H1 (cell line): ENCODE results near the gene FXYD7. TPM values are rescaled to one million over a fixed set of nuclear protein-coding genes. Genes with fewer than 3 reads are reported as not detected.

Source experiments
- CTCF ChIA-PET: fragments of 300-600 bp; sonication (Branson Sonifier 250); formaldehyde crosslinking; loops from one replicate; lab custom pipeline; 2021; ENCODE audit not compliant: partially characterized antibody; lab: Charles Lee
- POLR2A ChIA-PET: fragments of 300-600 bp; sonication (Branson Sonifier 250); formaldehyde crosslinking; loops from one replicate; lab custom pipeline; 2021; ENCODE audit warnings: inconsistent platforms; ENCODE audit not compliant: partially characterized antibody; lab: Charles Lee
- DNase-seq, 2 experiments: peaks; one replicate each; pipeline versions ENCODE4 v3.0.0 to v3.0.0-alpha.2; 2010 to 2022; ENCODE audit warnings: low spot score in 2 of 2, low read depth in 1 of 2, mixed read lengths in 1 of 2
- FAIRE-seq: peaks from 2 replicates; lab custom pipeline; 2011; peaks lifted over from hg19 to GRCh38; lab: Jason Lieb, UNC
- H2AFZ ChIP-seq: 2 replicates; pipeline ENCODE4 v1.8.1; 2012; ENCODE audit warnings: low read length, inconsistent platforms
- H2AK5ac ChIP-seq: 2 replicates; pipeline ENCODE4 v1.6.1; 2013; ENCODE audit warnings: low read depth, low read length
- H2BK120ac ChIP-seq: replicated peaks from 2 replicates; pipeline ENCODE3; 2013; ENCODE audit warnings: low read depth, low read length, inconsistent platforms
- H2BK12ac ChIP-seq: 2 replicates; pipeline ENCODE4 v1.6.1; 2013; ENCODE audit warnings: low read depth, low read length
- H2BK15ac ChIP-seq: 2 replicates; pipeline ENCODE4 v1.6.1; 2013; ENCODE audit warnings: low read length
- H2BK20ac ChIP-seq: 2 replicates; pipeline ENCODE4 v1.6.1; 2013; ENCODE audit warnings: low read length
- H2BK5ac ChIP-seq: 2 replicates; pipeline ENCODE4 v1.6.1; 2013; ENCODE audit warnings: low read depth, low read length
- H3K14ac ChIP-seq: 2 replicates; pipeline ENCODE4 v1.6.1; 2013; ENCODE audit warnings: inconsistent platforms; ENCODE audit not compliant: insufficient read length
- H3K18ac ChIP-seq: 2 replicates; pipeline ENCODE4 v1.6.1; 2013; ENCODE audit warnings: low read length; ENCODE audit errors: extremely low read depth
- H3K23ac ChIP-seq: 2 replicates; pipeline ENCODE4 v1.6.1; 2013; ENCODE audit warnings: inconsistent platforms; ENCODE audit not compliant: insufficient read length
- H3K23me2 ChIP-seq: 2 replicates; pipeline ENCODE4 v1.6.1; 2013; ENCODE audit warnings: low read depth, low read length
- H3K27ac ChIP-seq: 2 replicates; pipeline ENCODE4 v1.6.1; 2011; ENCODE audit warnings: low read depth, low read length, inconsistent platforms
- H3K27me3 ChIP-seq, 4 experiments: replicated peaks in 1 of 4; 1 replicate in 1 of 4; 2 replicates in 3 of 4; pipeline versions ENCODE4 v1.6.1 to v1.8.1; 2011 to 2013; ENCODE audit warnings: low read length in 3 of 4, mild to moderate bottlenecking in 3 of 4, inconsistent platforms in 2 of 4, mixed read lengths in 2 of 4, moderate library complexity in 1 of 4; ENCODE audit not compliant: control insufficient read depth in 3 of 4, insufficient read depth in 3 of 4; ENCODE audit errors: extremely low read depth in 1 of 4
- H3K36me3 ChIP-seq, 4 experiments: 2 replicates each; pipeline versions ENCODE4 v1.6.1 to v1.8.1; 2011 to 2013; ENCODE audit warnings: mild to moderate bottlenecking in 4 of 4, low read length in 3 of 4, moderate library complexity in 2 of 4, control low read depth in 1 of 4, inconsistent platforms in 1 of 4; ENCODE audit not compliant: insufficient read depth in 4 of 4, control insufficient read depth in 2 of 4
- H3K4ac ChIP-seq: replicated peaks from 2 replicates; pipeline ENCODE3; 2013; ENCODE audit warnings: low read length, low read depth, mixed read lengths, inconsistent platforms; ENCODE audit not compliant: insufficient read length
- H3K4me1 ChIP-seq, 4 experiments: replicated peaks in 1 of 4; 1 replicate in 1 of 4; 2 replicates in 3 of 4; pipeline versions ENCODE4 v1.6.1 to v1.8.1; 2011 to 2013; ENCODE audit warnings: low read length in 3 of 4, inconsistent platforms in 2 of 4, mixed read lengths in 1 of 4; ENCODE audit not compliant: insufficient read depth in 4 of 4, control insufficient read depth in 3 of 4
- H3K4me2 ChIP-seq, 2 experiments: 2 replicates each; pipeline versions ENCODE4 v1.6.1 to v1.8.1; 2011 to 2013; ENCODE audit warnings: low read depth in 2 of 2, low read length in 2 of 2, control low read depth in 1 of 2, inconsistent platforms in 1 of 2, mild to moderate bottlenecking in 1 of 2; ENCODE audit not compliant: insufficient read depth in 1 of 2
- H3K4me3 ChIP-seq, 4 experiments: fragments of 200-600, 300-600 bp in 1 of 4; sonication (generic), shearing (Covaris generic), sonication (Bioruptor Twin) in 1 of 4; 2 replicates each; pipeline versions ENCODE4 v1.5.1 to v1.8.1; 2011 to 2016; ENCODE audit warnings: low read length in 4 of 4, low read depth in 3 of 4, control low read depth in 2 of 4, inconsistent platforms in 2 of 4, mild to moderate bottlenecking in 2 of 4, mixed read lengths in 1 of 4, moderate library complexity in 1 of 4; ENCODE audit not compliant: insufficient read depth in 2 of 4; ENCODE audit errors: extremely low read depth in 1 of 4
- H3K56ac ChIP-seq: replicated peaks from 2 replicates; pipeline ENCODE3; 2013; ENCODE audit warnings: low read depth, mild to moderate bottlenecking, mixed read lengths, low read length, inconsistent platforms; ENCODE audit not compliant: insufficient read length
- H3K79me1 ChIP-seq: 2 replicates; pipeline ENCODE4 v1.6.1; 2013; ENCODE audit warnings: low read depth, low read length, control low read depth
- H3K79me2 ChIP-seq, 2 experiments: 2 replicates each; pipeline versions ENCODE4 v1.6.1 to v1.8.1; 2012 to 2013; ENCODE audit warnings: low read length in 2 of 2, mild to moderate bottlenecking in 2 of 2, inconsistent platforms in 1 of 2; ENCODE audit not compliant: insufficient read depth in 2 of 2, control insufficient read depth in 1 of 2
- H3K9ac ChIP-seq, 4 experiments: replicated peaks in 1 of 4; 1 replicate in 1 of 4; 2 replicates in 3 of 4; pipeline versions ENCODE4 v1.6.1 to v1.8.1; 2011 to 2013; ENCODE audit warnings: low read depth in 3 of 4, low read length in 3 of 4, control low read depth in 2 of 4, mild to moderate bottlenecking in 2 of 4, moderate library complexity in 2 of 4, inconsistent platforms in 1 of 4; ENCODE audit errors: extremely low read depth in 1 of 4
- H3K9me3 ChIP-seq, 2 experiments: 2 replicates each; pipeline versions ENCODE4 v1.6.1 to v1.8.1; 2012 to 2013; ENCODE audit warnings: mild to moderate bottlenecking in 2 of 2, moderate library complexity in 2 of 2, control low read depth in 1 of 2, inconsistent platforms in 1 of 2, low read depth in 1 of 2, low read length in 1 of 2, mixed read lengths in 1 of 2; ENCODE audit not compliant: insufficient read depth in 2 of 2
- H4K20me1 ChIP-seq, 2 experiments: replicated peaks in 1 of 2; 2 replicates each; pipeline versions ENCODE3 to v1.8.1; 2011 to 2013; ENCODE audit warnings: inconsistent platforms in 2 of 2, low read length in 2 of 2, mild to moderate bottlenecking in 1 of 2; ENCODE audit not compliant: insufficient read depth in 2 of 2, control insufficient read depth in 1 of 2
- H4K5ac ChIP-seq: 2 replicates; pipeline ENCODE4 v1.6.1; 2013; ENCODE audit warnings: low read length, low read depth, mixed read lengths, inconsistent platforms; ENCODE audit not compliant: insufficient read length
- H4K8ac ChIP-seq: 2 replicates; pipeline ENCODE4 v1.8.0; 2013; ENCODE audit warnings: mild to moderate bottlenecking, moderate library complexity, low read length, inconsistent platforms; ENCODE audit not compliant: insufficient read depth; ENCODE audit errors: extremely low read depth
- H4K91ac ChIP-seq: replicated peaks from 2 replicates; pipeline ENCODE3; 2013; ENCODE audit warnings: low read length, mixed read lengths, inconsistent platforms; ENCODE audit not compliant: insufficient read length
- BCL11A ChIP-seq, 2 experiments: IDR thresholded peaks; one replicate each; pipeline ENCODE4 v1.6.1; 2011; ENCODE audit warnings: low read depth in 2 of 2, low read length in 2 of 2, mild to moderate bottlenecking in 2 of 2
- CTBP2 ChIP-seq: IDR thresholded peaks from 2 replicates; pipeline ENCODE4 v1.7.0; 2011; ENCODE audit warnings: borderline replicate concordance, mild to moderate bottlenecking, moderate library complexity, mixed read lengths, low read length; ENCODE audit not compliant: insufficient read depth, insufficient read length
- HDAC6 ChIP-seq: IDR thresholded peaks from one replicate; pipeline ENCODE4 v1.7.1; 2012; ENCODE audit warnings: low read depth, mild to moderate bottlenecking, inconsistent platforms, low read length, moderate library complexity
- POLR2A ChIP-seq, 2 experiments: IDR thresholded peaks; 1 replicate in 1 of 2; 2 replicates in 1 of 2; pipeline ENCODE4 v1.6.1; 2011; ENCODE audit warnings: low read depth in 2 of 2, low read length in 2 of 2, mild to moderate bottlenecking in 2 of 2; ENCODE audit errors: control extremely low read depth in 1 of 2
- SAP30 ChIP-seq: fragments of 300-600 bp; sonication (generic); IDR thresholded peaks from 2 replicates; pipeline ENCODE4 v1.7.1; 2012; ENCODE audit warnings: low read length, moderate library complexity, mild to moderate bottlenecking, inconsistent platforms; ENCODE audit not compliant: insufficient read depth, insufficient replicate concordance
- SIN3A ChIP-seq, 2 experiments: IDR thresholded peaks in 1 of 2; conservative IDR thresholded peaks in 1 of 2; 2 replicates each; pipeline ENCODE4 v1.6.1; 2011 to 2012; ENCODE audit warnings: low read length in 2 of 2, improper control_type of control experiment in 1 of 2, low read depth in 1 of 2, mild to moderate bottlenecking in 1 of 2
- TAF1 ChIP-seq: IDR thresholded peaks from 2 replicates; pipeline ENCODE4 v1.6.1; 2011; ENCODE audit warnings: mild to moderate bottlenecking, low read depth, low read length
- YY1 ChIP-seq: IDR thresholded peaks from 2 replicates; pipeline ENCODE4 v1.6.1; 2011; ENCODE audit warnings: low read depth, mild to moderate bottlenecking, low read length
- WGBS, 2 experiments: shearing (Covaris generic) in 1 of 2; methylation state at CpG; one replicate each; pipeline versions ENCODE4 v1.1.6 to v1.1.7; 2013 to 2015; ENCODE audit warnings: low lambda C conversion rate in 2 of 2, mixed read lengths in 2 of 2, inconsistent platforms in 1 of 2, low coverage in 1 of 2, missing lambda C conversion rate in 1 of 2; ENCODE audit not compliant: insufficient replicate concordance in 2 of 2, insufficient coverage in 1 of 2, insufficient read length in 1 of 2; ENCODE audit errors: extremely low coverage in 1 of 2, missing lambda C conversion rate in 1 of 2; 5-methylcytosine and 5-hydroxymethylcytosine counted together
- polyA plus RNA-seq, 7 experiments: library from polyadenylated mRNA; depleted of rRNA in 3 of 7; stranded (reverse) in 5 of 7; unstranded in 2 of 7; fragments of >200 nt in 5 of 7; fragments of 200-250 nt in 2 of 7; gene quantifications; 1 replicate in 5 of 7; 2 replicates in 1 of 7; 4 replicates in 1 of 7; pipeline versions ENCODE4 v1.2.1 to v1.2.3, GENCODE V29; 2011 to 2013; ENCODE audit warnings: missing spikeins in 2 of 7, mixed read lengths in 2 of 7
- total RNA-seq: library from RNA; stranded (reverse); fragmentation: NEBNext Ultra II Directional; extraction: Animal tissue kit (Norgen Biotek cat#: 25700); gene quantifications from 2 replicates; pipeline ENCODE4 v1.2.1, GENCODE V29; 2021

FXYD7 gene
- total and polyA plus RNA-seq, 2 of the 8 experiments (the other 6 are each of a cell fraction or from before 2014, with no cell fraction given), result 12.1 to 14.3 TPM

GRCh38 chr19:35120492-35120891 lies 22.6 kb upstream of the FXYD7 start:
- H2BK120ac ChIP-seq, result no peak overlapping the region
- no peak overlapping the region for H4K5ac ChIP-seq
- H4K91ac ChIP-seq, result no peak overlapping the region
- no peak overlapping the region for H3K4ac ChIP-seq
- no peak overlapping the region for H3K56ac ChIP-seq
- H3K36me3 ChIP-seq, result no peaks in the 10 kb centered on the region
- H3K23ac ChIP-seq, result no peak overlapping the region
- H3K79me1 ChIP-seq, result no peaks in the 10 kb centered on the region
- H2BK20ac ChIP-seq, result no peak overlapping the region
- CTCF ChIA-PET, result interaction anchor here (6.9 kb wide), 1 partner anchor 18 kb away, joined by 154 read pairs; the partner anchor contains the start of genes FXYD1, FXYD7 and LGI4
- POLR2A ChIA-PET, result interaction anchor here (1.7 to 2.6 kb wide), 2 partner anchors 15 to 53 kb away, joined by 7 to 9 read pairs; partner anchors contain the start of gene LGI4
- no peaks in the 10 kb centered on the region for H3K9me3 ChIP-seq
- no peak overlapping the region for H2BK12ac ChIP-seq
- DNase-seq, result no peak
- WGBS, 2 experiments, result 90% methylated on average over 7 of the region's 7 CpGs; no CpG with 5 or more reads in 1 of the 2 experiments
- H2BK15ac ChIP-seq, result no peak overlapping the region
- no peak overlapping the region for H3K18ac ChIP-seq
- H2AFZ ChIP-seq, result no peak overlapping the region
- H2AK5ac ChIP-seq, result no peak overlapping the region
- no peaks in the 10 kb centered on the region for H3K23me2 ChIP-seq
- H2BK5ac ChIP-seq, result no peak overlapping the region
- H4K8ac ChIP-seq, result no peak overlapping the region
- H3K9ac ChIP-seq, result no peak overlapping the region
- peaks cover 3 to 19% (median 12%) of the 10 kb centered on the region in 4 experiments; a peak in 6 of 7 replicates for H3K4me1 ChIP-seq
- FAIRE-seq, result no peak
- H3K14ac ChIP-seq, result no peak overlapping the region
- no peaks in the 10 kb centered on the region for H3K79me2 ChIP-seq
- no peaks in the 10 kb centered on the region for H4K20me1 ChIP-seq
- no peak overlapping the region for H3K4me2 ChIP-seq
- peaks cover 0 to 2% (median 0%) of the 10 kb centered on the region in 4 experiments; a peak in 2 of 7 replicates for H3K27me3 ChIP-seq
- no peak overlapping the region for H3K4me3 ChIP-seq
- no peak overlapping the region for H3K27ac ChIP-seq
- TF ChIP-seq SAP30, result no peak
- TF ChIP-seq CTBP2, result no peak
- no peak for TF ChIP-seq SIN3A (conservative IDR thresholded peaks at IDR 0.05 in 1 of 2, IDR thresholded peaks at IDR 0.05 in 1 of 2; ENCODE audit: low read depth in 1 of 2, low read length in 2 of 2)
- no peak for TF ChIP-seq BCL11A (IDR thresholded peaks at IDR 0.05; ENCODE audit: low read depth in 2 of 2, low read length in 2 of 2)
- no peak for TF ChIP-seq TAF1
- no peak for TF ChIP-seq POLR2A (IDR thresholded peaks at IDR 0.05; ENCODE audit: control extremely low read depth in 1 of 2, low read depth in 2 of 2, low read length in 2 of 2)
- no peak for TF ChIP-seq YY1
- no peak for TF ChIP-seq HDAC6
